Loucy (cell line): ENCODE measurements around the gene IGF1R.

Source experiments
- CTCF ChIP-seq: fragments of 200-600 bp; sonication (generic); conservative IDR thresholded peaks from 2 replicates; pipeline ENCODE4 v1.5.1; 2014; ENCODE audit warnings: mild to moderate bottlenecking, antibody characterized with exemption, low read length
- EZH2phosphoT487 ChIP-seq: fragments of 200-600 bp; IDR thresholded peaks from 2 replicates; pipeline ENCODE4 v1.6.1; 2018; ENCODE audit warnings: antibody characterized with exemption, mild to moderate bottlenecking, moderate library complexity, borderline replicate concordance

DNA sequence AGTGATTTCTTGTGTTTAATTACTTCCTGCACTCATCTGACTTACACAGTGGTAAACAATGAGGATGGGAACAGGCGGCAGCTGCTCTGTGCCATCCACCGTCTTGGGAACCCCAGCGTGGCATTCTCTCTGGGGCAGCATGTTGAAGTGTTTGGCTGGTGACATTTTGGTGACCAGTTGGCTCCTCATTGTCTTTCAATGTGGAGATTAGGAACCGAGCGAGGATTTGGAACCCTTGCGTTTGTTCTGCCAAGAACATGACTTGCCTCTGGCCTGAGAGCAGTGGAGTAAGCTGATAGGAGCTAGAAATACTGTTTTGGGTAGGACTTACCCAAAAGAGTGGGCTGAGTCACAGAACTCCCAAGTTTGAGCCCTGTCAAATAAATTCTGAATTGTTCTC lies 88.8 kb downstream of the IGF1R start:
- TF ChIP-seq CTCF (no peak), EZH2phosphoT487 (no peak)
